Effector memory CD4-positive, alpha-beta T cell (primary cell): ENCODE data around the gene HLA-DQB1.
A peak's percentile ranks its signal among the peaks of the same experiment; 100 is the strongest.

Experiments used
- DNase-seq, 3 donors: peaks; one replicate each; pipeline ENCODE4 v3.0.0-alpha.2; 2020
- H3K27ac ChIP-seq: 2 replicates; pipeline ENCODE4 v1.7.0; 2013; ENCODE audit warnings: mild to moderate bottlenecking, low read length, moderate library complexity; ENCODE audit not compliant: insufficient read depth, poor library complexity, severe bottlenecking
- H3K27me3 ChIP-seq: replicated peaks from 2 replicates; pipeline ENCODE4 v1.7.0; 2013; ENCODE audit warnings: mild to moderate bottlenecking, low read length; ENCODE audit not compliant: insufficient read depth, control insufficient read depth, poor library complexity, severe bottlenecking
- H3K36me3 ChIP-seq: 2 replicates; pipeline ENCODE4 v1.7.0; 2013; ENCODE audit warnings: mild to moderate bottlenecking, low read length, moderate library complexity; ENCODE audit not compliant: control insufficient read depth, insufficient read depth
- H3K4me1 ChIP-seq: 2 replicates; pipeline ENCODE4 v1.7.0; 2013; ENCODE audit warnings: low read length, mild to moderate bottlenecking; ENCODE audit not compliant: control insufficient read depth, insufficient read depth, poor library complexity, severe bottlenecking
- H3K4me3 ChIP-seq: 2 replicates; pipeline ENCODE4 v1.7.0; 2013; ENCODE audit warnings: low read length, low read depth, mild to moderate bottlenecking; ENCODE audit not compliant: insufficient read depth, poor library complexity, severe bottlenecking
- H3K9me3 ChIP-seq: 2 replicates; pipeline ENCODE4 v1.7.0; 2013; ENCODE audit warnings: mild to moderate bottlenecking, low read length, moderate library complexity; ENCODE audit not compliant: control insufficient read depth

Gene HLA-DQB1

DNA sequence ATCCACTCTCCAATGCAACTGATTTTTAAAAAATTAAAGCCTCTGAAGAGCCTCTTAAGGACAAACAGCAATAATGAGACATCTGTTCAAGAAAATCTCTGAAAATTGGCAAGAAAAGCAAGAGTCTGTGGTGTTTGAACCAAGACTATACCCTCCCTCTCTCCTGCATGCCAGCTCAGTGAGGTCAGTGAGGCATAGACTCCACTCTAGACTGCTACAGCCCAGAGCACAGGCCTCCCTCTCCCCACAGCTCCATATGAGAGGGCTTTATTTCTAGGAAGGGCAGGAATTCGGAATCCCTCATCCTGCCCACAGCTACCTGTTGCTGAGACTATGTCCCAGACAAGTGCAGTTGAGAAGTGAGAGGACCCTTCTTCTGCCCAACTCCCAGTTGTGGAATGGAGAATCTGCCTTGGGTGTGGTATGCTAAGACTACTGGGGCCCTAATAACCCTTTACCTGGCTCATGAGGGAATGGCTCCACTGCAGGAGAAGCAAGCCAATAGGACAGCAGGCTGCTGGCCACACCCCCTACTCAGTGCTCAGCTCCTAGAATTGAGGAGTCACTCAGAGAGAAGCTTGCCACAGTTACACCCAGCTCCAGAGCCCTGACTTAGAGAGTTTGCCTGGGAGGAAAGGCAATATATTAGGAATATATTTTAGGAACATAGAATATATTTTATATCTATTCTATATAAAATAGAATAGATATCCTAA lies 51.9 kb downstream of the HLA-DQB1 start:
- Histone ChIP-seq H3K27ac (no peak overlapping the region), H3K36me3 (no peaks in the 10 kb centered on the region)

GRCh38 chr6:32613475-32613874 lies 53.0 kb downstream of the HLA-DQB1 start:
- no peaks in the 10 kb centered on the region for H3K4me1 ChIP-seq
- DNase-seq = no peak
- H3K9me3 ChIP-seq = no peaks in the 10 kb centered on the region
- no peak overlapping the region for H3K4me3 ChIP-seq
- no peak overlapping the region for H3K27ac ChIP-seq
- no peaks in the 10 kb centered on the region for H3K36me3 ChIP-seq
- H3K27me3 ChIP-seq = no peaks in the 10 kb centered on the region

More for the DNA sequence above, 51.9 kb downstream of the HLA-DQB1 start:
- Histone ChIP-seq H3K9me3 (no peaks in the 10 kb centered on the region), H3K4me3 (no peak overlapping the region), H3K4me1 (no peaks in the 10 kb centered on the region), H3K27me3 (no peaks in the 10 kb centered on the region)
- no peak for DNase-seq

GRCh38 chr6:32610682-32611296 lies 55.7 kb downstream of the HLA-DQB1 start:
- DNase-seq = no peak
- Histone ChIP-seq H3K9me3 (no peaks in the 10 kb centered on the region), H3K27ac (peak overlapping the region; percentile 75), H3K27me3 (no peaks in the 10 kb centered on the region), H3K4me3 (no peak overlapping the region), H3K36me3 (no peaks in the 10 kb centered on the region), H3K4me1 (no peaks in the 10 kb centered on the region)

- Histone ChIP-seq H3K4me3 (peak overlapping the region; percentile 29), H3K36me3 (no peaks in the 10 kb centered on the region), H3K4me1 (no peaks in the 10 kb centered on the region), H3K27ac (peak overlapping the region; percentile 75), H3K27me3 (no peaks in the 10 kb centered on the region), H3K9me3 (no peaks in the 10 kb centered on the region)
- DNase-seq = peak; percentile 32 to 64 (median 60)
These were observed 56.5 kb downstream of the HLA-DQB1 start for GRCh38 chr6:32609731-32610640.
